ENCODE measurements around the gene RAPH1. TPM values are rescaled to one million over a fixed set of nuclear protein-coding genes. Genes with fewer than 3 reads are reported as not detected.

Gene RAPH1
- polyA plus RNA-seq, 1 experiment = 3.3 TPM

GRCh38 chr2:203500951-203501350 is 34.1 kb downstream of the RAPH1 start:
- H3K36me3 ChIP-seq (ENCODE audit: control insufficient read depth, insufficient read depth, low read length) = no peaks in the 10 kb centered on the region
- ChIA-PET POLR2A (interaction anchor here (0.6 kb wide), 1 partner anchor 446 kb away, joined by 7 read pairs; no protein-coding TSS in a partner anchor), CTCF (interaction anchor here (0.6 kb wide), 1 partner anchor 232 kb away, joined by 3 read pairs; no protein-coding TSS in a partner anchor)
- H3K4me3 ChIP-seq (ENCODE audit: low read depth, low read length) = no peak overlapping the region
- no peak for DNase-seq (ENCODE audit: low read depth)
- no peak for TF ChIP-seq CTCF (IDR thresholded peaks at IDR 0.05; ENCODE audit: insufficient read depth, low read depth, low read length)
- H3K27me3 ChIP-seq (ENCODE audit: control insufficient read depth, insufficient read depth, low read length) = no peaks in the 10 kb centered on the region

DNA sequence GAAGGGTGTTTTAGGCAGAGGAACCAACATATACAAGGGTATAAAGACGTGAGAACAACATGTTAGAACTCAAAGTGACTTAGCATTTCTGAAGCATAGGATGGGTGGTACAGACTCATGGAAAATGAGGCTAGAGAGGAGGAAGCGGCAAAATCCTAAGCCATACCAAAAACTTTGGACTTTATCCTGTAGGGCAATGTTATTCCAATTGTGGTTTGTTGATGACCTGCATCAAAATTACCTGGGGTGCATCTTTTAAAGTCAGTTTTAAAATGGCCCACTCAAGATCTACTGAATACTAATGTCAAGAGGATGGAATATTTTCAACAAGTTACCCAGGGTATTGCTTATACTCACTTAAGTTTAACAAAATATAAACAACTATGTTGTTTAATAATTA is 34.8 kb downstream of the RAPH1 start:
- Histone ChIP-seq H3K4me3 (ENCODE audit: low read depth, low read length) (no peak overlapping the region), H3K36me3 (ENCODE audit: control insufficient read depth, insufficient read depth, low read length) (no peaks in the 10 kb centered on the region), H3K27me3 (ENCODE audit: control insufficient read depth, insufficient read depth, low read length) (no peaks in the 10 kb centered on the region)
- CTCF ChIA-PET = interaction anchor here (0.6 kb wide), 1 partner anchor 232 kb away, joined by 3 read pairs; no protein-coding TSS in a partner anchor
- POLR2A ChIA-PET = no interaction called here
- no peak for DNase-seq (ENCODE audit: low read depth)
- no peak for TF ChIP-seq CTCF (IDR thresholded peaks at IDR 0.05; ENCODE audit: insufficient read depth, low read depth, low read length)

GRCh38 chr2:203498161-203498560 is 36.9 kb downstream of the RAPH1 start:
- Histone ChIP-seq H3K4me3 (ENCODE audit: low read depth, low read length) (no peak overlapping the region), H3K27me3 (ENCODE audit: control insufficient read depth, insufficient read depth, low read length) (no peaks in the 10 kb centered on the region), H3K36me3 (ENCODE audit: control insufficient read depth, insufficient read depth, low read length) (peaks cover 1% of the 10 kb centered on the region)
- ChIA-PET CTCF (interaction anchor here (0.9 kb wide), 1 partner anchor 16 kb away, joined by 3 read pairs; no protein-coding TSS in a partner anchor), POLR2A (no interaction called here)
- DNase-seq (ENCODE audit: low read depth) = peak; percentile 53
- no peak for TF ChIP-seq CTCF (IDR thresholded peaks at IDR 0.05; ENCODE audit: insufficient read depth, low read depth, low read length)

DNA sequence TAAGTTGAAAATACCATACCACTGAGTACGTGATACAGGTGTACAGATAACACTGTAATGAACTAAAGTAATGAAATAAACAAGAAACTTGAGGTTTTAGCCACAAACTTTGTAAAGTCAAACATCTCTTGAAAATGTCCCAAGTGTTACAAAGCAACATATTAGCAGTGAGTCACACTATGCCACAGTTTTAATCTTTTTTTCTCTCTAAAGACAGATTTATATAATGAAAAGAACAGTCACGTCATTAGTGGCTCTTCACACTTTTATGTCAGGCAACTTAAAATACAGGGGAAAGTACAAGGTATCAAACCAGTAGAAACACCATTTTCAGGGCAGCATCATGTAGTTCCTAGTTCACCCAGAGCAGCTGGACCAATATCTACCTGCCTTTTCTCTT is 42.1 kb downstream of the RAPH1 start:
- no peak for DNase-seq (ENCODE audit: low read depth)
- ChIA-PET CTCF (interaction anchor here (1.2 kb wide), 1 partner anchor 322 kb away, joined by 4 read pairs; no protein-coding TSS in a partner anchor), POLR2A (no interaction called here)
- Histone ChIP-seq H3K36me3 (ENCODE audit: control insufficient read depth, insufficient read depth, low read length) (peaks cover 7% of the 10 kb centered on the region), H3K4me3 (ENCODE audit: low read depth, low read length) (no peak overlapping the region), H3K27me3 (ENCODE audit: control insufficient read depth, insufficient read depth, low read length) (no peaks in the 10 kb centered on the region)
- no peak for TF ChIP-seq CTCF (IDR thresholded peaks at IDR 0.05; ENCODE audit: insufficient read depth, low read depth, low read length)

- CTCF ChIA-PET = no interaction called here
- DNase-seq (ENCODE audit: low read depth) = no peak
These were observed 44.7 kb downstream of the RAPH1 start for GRCh38 chr2:203490391-203490790.

More at GRCh38 chr2:203490391-203490790, 44.7 kb downstream of the RAPH1 start:
- Histone ChIP-seq H3K4me3 (ENCODE audit: low read depth, low read length) (no peak overlapping the region), H3K27me3 (ENCODE audit: control insufficient read depth, insufficient read depth, low read length) (no peaks in the 10 kb centered on the region), H3K36me3 (ENCODE audit: control insufficient read depth, insufficient read depth, low read length) (peaks cover 7% of the 10 kb centered on the region)
- POLR2A ChIA-PET = no interaction called here
- TF ChIP-seq CTCF (IDR thresholded peaks at IDR 0.05; ENCODE audit: insufficient read depth, low read depth, low read length) = no peak

Data from BJ (cell line).